ENCODE data around the gene PSME3IP1.
"Not testable (repeated sequence)": the region's sequence is repeated elsewhere in the genome, so short reads cannot be mapped to it uniquely, and the experiment has no call there.

GRCh38 chr16:57187902-57188710 lies 2.3 kb upstream of the PSME3IP1 start:
- TF ChIP-seq CTCF (IDR thresholded peaks at IDR 0.05; ENCODE audit: insufficient read depth, low read length); REST (IDR thresholded peaks at IDR 0.05; ENCODE audit: insufficient replicate concordance, low read depth); POLR2AphosphoS5 (IDR thresholded peaks at IDR 0.05; ENCODE audit: low read depth); SPI1 (IDR thresholded peaks at IDR 0.05; ENCODE audit: borderline replicate concordance, low read depth); GABPA (IDR thresholded peaks at IDR 0.05; ENCODE audit: low read depth): not testable (repeated sequence)
